ENCODE measurements around the gene LGALS9.

DNA sequence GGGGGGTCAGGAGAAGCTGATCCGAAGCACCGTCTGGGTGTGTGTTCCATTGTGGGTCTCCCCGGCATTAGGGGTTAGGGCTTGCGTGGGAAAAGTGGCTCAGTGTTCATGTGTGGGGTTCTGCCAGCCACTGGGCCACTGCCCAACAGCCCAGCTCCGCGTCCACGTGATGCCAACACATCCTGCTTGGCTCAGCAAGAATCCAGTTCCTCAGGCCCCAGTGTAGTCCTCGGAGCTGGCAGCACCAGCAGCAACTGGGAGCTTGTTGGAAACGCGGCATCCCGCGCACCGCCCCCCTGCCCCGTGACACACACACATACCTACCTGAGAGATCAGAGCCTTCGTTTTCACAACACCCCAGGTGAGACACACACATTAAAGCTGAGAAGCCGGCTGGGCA is 18.9 kb downstream of the LGALS9 start:
- TF ChIP-seq RARB (CRISPR knock-in tag; IDR thresholded peaks at IDR 0.05) (no peak), RFX5 (IDR thresholded peaks at IDR 0.05) (no peak), POLR2A (IDR thresholded peaks at IDR 0.05; ENCODE audit: low read length) (no peak)
- TF ChIP-seq, protein P1, sequence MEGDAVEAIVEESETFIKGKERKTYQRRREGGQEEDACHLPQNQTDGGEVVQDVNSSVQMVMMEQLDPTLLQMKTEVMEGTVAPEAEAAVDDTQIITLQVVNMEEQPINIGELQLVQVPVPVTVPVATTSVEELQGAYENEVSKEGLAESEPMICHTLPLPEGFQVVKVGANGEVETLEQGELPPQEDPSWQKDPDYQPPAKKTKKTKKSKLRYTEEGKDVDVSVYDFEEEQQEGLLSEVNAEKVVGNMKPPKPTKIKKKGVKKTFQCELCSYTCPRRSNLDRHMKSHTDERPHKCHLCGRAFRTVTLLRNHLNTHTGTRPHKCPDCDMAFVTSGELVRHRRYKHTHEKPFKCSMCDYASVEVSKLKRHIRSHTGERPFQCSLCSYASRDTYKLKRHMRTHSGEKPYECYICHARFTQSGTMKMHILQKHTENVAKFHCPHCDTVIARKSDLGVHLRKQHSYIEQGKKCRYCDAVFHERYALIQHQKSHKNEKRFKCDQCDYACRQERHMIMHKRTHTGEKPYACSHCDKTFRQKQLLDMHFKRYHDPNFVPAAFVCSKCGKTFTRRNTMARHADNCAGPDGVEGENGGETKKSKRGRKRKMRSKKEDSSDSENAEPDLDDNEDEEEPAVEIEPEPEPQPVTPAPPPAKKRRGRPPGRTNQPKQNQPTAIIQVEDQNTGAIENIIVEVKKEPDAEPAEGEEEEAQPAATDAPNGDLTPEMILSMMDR (IDR thresholded peaks at IDR 0.05), result no peak
- TF ChIP-seq, protein P2, sequence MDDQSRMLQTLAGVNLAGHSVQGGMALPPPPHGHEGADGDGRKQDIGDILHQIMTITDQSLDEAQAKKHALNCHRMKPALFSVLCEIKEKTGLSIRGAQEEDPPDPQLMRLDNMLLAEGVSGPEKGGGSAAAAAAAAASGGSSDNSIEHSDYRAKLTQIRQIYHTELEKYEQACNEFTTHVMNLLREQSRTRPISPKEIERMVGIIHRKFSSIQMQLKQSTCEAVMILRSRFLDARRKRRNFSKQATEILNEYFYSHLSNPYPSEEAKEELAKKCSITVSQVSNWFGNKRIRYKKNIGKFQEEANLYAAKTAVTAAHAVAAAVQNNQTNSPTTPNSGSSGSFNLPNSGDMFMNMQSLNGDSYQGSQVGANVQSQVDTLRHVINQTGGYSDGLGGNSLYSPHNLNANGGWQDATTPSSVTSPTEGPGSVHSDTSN (IDR thresholded peaks at IDR 0.05), result no peak
